PC-3 (cell line): ENCODE measurements around the gene OR2T10. TPM values are rescaled to one million over a fixed set of nuclear protein-coding genes. Genes with fewer than 3 reads are reported as not detected.
A peak's percentile ranks its signal among the peaks of the same experiment; 100 is the strongest.

Source experiments
- ATAC-seq: fragments of 200-7000 bp; cut with Tn5 transposase; 2 replicates; pipeline ENCODE4 v1.9.1; 2020; ENCODE audit warnings: mild to moderate bottlenecking, moderate library complexity
- BruUV-seq: library from RNA; stranded (reverse); fragments of 400-500 nt; replicated peaks from 2 replicates; lab custom pipeline; 2021; lab: Mats Ljungman, UMichigan
- CTCF ChIA-PET: fragments of 300-600 bp; sonication (Branson Sonifier 250); formaldehyde crosslinking; loops from one replicate; lab custom pipeline; 2022; ENCODE audit warnings: antibody characterized with exemption; lab: Charles Lee
- POLR2A ChIA-PET: fragments of 300-600 bp; sonication (Branson Sonifier 250); formaldehyde crosslinking; loops from one replicate; lab custom pipeline; 2022; ENCODE audit warnings: antibody characterized with exemption; ENCODE audit not compliant: unreplicated experiment; lab: Charles Lee
- DNase-seq: peaks from one replicate; pipeline ENCODE4 v3.0.0-alpha.2; 2015
- H2AFZ ChIP-seq: fragments of 300-600 bp; sonication (generic); 2 replicates; pipeline ENCODE4 v1.6.0; 2016; ENCODE audit warnings: antibody characterized with exemption, low read length
- H3F3A ChIP-seq: fragments of 300-600 bp; sonication (generic); one replicate; pipeline ENCODE4 v1.6.0; 2017; ENCODE audit warnings: antibody characterized with exemption, low read length, control low read depth, mild to moderate bottlenecking; ENCODE audit not compliant: unreplicated experiment
- H3K27ac ChIP-seq: fragments of 300-600 bp; sonication (generic); 2 replicates; pipeline ENCODE4 v1.5.1; 2016; ENCODE audit warnings: mild to moderate bottlenecking, low read length
- H3K27me3 ChIP-seq: fragments of 300-600 bp; sonication (generic); 2 replicates; pipeline ENCODE4 v1.6.1; 2016; ENCODE audit warnings: low read length, mixed read lengths
- H3K36me3 ChIP-seq: fragments of 300-600 bp; sonication (generic); 2 replicates; pipeline ENCODE4 v1.6.1; 2016; ENCODE audit warnings: low read depth, mixed run types, low read length, mixed read lengths
- H3K4me1 ChIP-seq: fragments of 300-600 bp; sonication (generic); 2 replicates; pipeline ENCODE4 v1.5.1; 2016; ENCODE audit warnings: low read length; ENCODE audit not compliant: insufficient read depth
- H3K4me2 ChIP-seq: fragments of 300-600 bp; sonication (generic); 2 replicates; pipeline ENCODE4 v1.6.0; 2016; ENCODE audit warnings: low read length
- H3K4me3 ChIP-seq: fragments of 300-600 bp; sonication (generic); 2 replicates; pipeline ENCODE4 v1.5.1; 2016; ENCODE audit warnings: mild to moderate bottlenecking, low read length, mixed read lengths
- H3K79me2 ChIP-seq: fragments of 300-600 bp; sonication (generic); 2 replicates; pipeline ENCODE4 v1.6.1; 2017; ENCODE audit warnings: low read length, mixed read lengths
- H3K9ac ChIP-seq: fragments of 300-600 bp; sonication (generic); 2 replicates; pipeline ENCODE4 v1.6.0; 2016; ENCODE audit warnings: mild to moderate bottlenecking, low read length
- H3K9me2 ChIP-seq: fragments of 300-600 bp; sonication (generic); replicated peaks from 2 replicates; pipeline ENCODE4 v1.6.1; 2016; ENCODE audit warnings: mixed run types, low read length, mixed read lengths
- H3K9me3 ChIP-seq: fragments of 300-600 bp; sonication (generic); 2 replicates; pipeline ENCODE4 v1.6.1; 2016; ENCODE audit warnings: low read length, mixed read lengths
- H4K20me1 ChIP-seq: fragments of 300-600 bp; sonication (generic); 2 replicates; pipeline ENCODE4 v1.6.1; 2016; ENCODE audit warnings: low read length, mixed read lengths
- EZH2 ChIP-seq: fragments of 300-600 bp; sonication (generic); IDR thresholded peaks from one replicate; pipeline ENCODE4 v1.6.1; 2017; ENCODE audit warnings: antibody characterized with exemption, mild to moderate bottlenecking, low read length; ENCODE audit not compliant: unreplicated experiment
- EZH2phosphoT487 ChIP-seq: fragments of 300-600 bp; sonication (generic); IDR thresholded peaks from 2 replicates; pipeline ENCODE4 v1.6.1; 2018; ENCODE audit warnings: mild to moderate bottlenecking, antibody characterized with exemption, low read length, borderline replicate concordance
- intact Hi-C: fragments of 100-400 bp; cut with micrococcal nuclease; formaldehyde crosslinking; loops from 2 replicates; pipeline ENCODE4 v1.9.0; 2023
- total RNA-seq: library from RNA; depleted of rRNA; stranded (reverse); fragments of >200 nt; gene quantifications from 2 replicates; pipeline ENCODE4 v1.2.3, GENCODE V29; 2014
- TF ChIP-seq, protein P1 (sequence below): fragments of 300-600 bp; sonication (generic); conservative IDR thresholded peaks from 2 replicates; pipeline ENCODE4 v1.5.1; 2017; ENCODE audit warnings: antibody characterized with exemption, low read depth, mild to moderate bottlenecking, low read length

The OR2T10 gene
- total RNA-seq, 1 experiment from 2014 or later: not detected

DNA sequence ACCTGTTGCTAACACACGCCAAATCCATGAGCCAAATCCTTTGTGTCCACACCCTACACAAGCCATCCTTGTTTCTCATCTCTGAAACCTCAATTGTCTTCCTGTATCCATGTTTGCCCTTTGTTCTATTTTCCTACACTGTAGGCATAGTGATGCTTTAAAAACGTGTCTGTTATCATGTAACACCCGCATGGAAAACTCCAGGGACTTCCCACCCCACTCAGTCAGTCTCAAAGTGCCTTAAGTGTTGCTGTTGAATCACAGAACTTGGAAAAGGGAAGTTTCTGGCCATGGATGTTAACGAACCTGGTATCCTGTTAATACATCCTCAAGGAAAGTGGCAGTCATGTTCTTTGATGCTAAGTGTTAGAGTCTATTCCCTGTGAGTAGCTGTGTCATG, 27.7 kb upstream of the OR2T10 start:
- no peak overlapping the region for H2AFZ ChIP-seq
- ChIA-PET POLR2A (no interaction called here), CTCF (no interaction called here)
- no peak overlapping the region for H3K4me3 ChIP-seq
- no peak overlapping the region for H3K9ac ChIP-seq
- no peaks in the 10 kb centered on the region for H3K4me1 ChIP-seq
- no peak overlapping the region for H3K27ac ChIP-seq
- BruUV-seq: no TSS peak
- no peak overlapping the region for H3K4me2 ChIP-seq
- 0 out of 2 replicates have a peak, but pooled peaks cover 12% of the 10 kb centered on the region for H3K27me3 ChIP-seq
- DNase-seq (no peak), ATAC-seq (no peak)
- intact Hi-C loops: no loop called here
- no peaks in the 10 kb centered on the region for H3K9me3 ChIP-seq
- TF ChIP-seq EZH2 (no peak), EZH2phosphoT487 (no peak)
- TF ChIP-seq, protein P1, sequence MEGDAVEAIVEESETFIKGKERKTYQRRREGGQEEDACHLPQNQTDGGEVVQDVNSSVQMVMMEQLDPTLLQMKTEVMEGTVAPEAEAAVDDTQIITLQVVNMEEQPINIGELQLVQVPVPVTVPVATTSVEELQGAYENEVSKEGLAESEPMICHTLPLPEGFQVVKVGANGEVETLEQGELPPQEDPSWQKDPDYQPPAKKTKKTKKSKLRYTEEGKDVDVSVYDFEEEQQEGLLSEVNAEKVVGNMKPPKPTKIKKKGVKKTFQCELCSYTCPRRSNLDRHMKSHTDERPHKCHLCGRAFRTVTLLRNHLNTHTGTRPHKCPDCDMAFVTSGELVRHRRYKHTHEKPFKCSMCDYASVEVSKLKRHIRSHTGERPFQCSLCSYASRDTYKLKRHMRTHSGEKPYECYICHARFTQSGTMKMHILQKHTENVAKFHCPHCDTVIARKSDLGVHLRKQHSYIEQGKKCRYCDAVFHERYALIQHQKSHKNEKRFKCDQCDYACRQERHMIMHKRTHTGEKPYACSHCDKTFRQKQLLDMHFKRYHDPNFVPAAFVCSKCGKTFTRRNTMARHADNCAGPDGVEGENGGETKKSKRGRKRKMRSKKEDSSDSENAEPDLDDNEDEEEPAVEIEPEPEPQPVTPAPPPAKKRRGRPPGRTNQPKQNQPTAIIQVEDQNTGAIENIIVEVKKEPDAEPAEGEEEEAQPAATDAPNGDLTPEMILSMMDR: no peak
- H3K36me3 ChIP-seq: no peaks in the 10 kb centered on the region
- no peaks in the 10 kb centered on the region for H3F3A ChIP-seq
- H3K79me2 ChIP-seq: no peaks in the 10 kb centered on the region
- no peaks in the 10 kb centered on the region for H3K9me2 ChIP-seq
- H4K20me1 ChIP-seq: no peaks in the 10 kb centered on the region

DNA sequence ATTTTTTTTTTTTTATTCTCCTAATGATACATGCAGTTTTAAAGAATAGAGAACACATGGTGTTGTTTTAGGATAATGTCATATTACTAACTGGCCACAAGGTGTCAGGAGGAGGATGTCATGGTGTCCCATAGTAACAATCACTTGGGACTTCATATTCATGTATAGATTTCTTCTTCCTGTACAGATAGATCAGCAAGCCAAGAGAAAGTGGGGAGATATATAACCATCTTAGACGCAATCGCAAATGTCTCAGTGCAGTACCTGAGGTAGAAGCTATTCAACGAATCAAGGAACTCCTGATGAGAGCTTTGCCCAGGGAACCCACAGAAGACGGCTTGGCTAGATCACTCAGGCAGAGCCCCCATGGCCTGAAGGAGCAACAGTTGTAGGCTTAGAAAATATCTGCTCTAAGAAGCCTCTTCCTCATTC, 25.1 kb upstream of the OR2T10 start:
- H3K9me2 ChIP-seq: no peaks in the 10 kb centered on the region
- no peaks in the 10 kb centered on the region for H3K36me3 ChIP-seq
- H3K9me3 ChIP-seq: no peaks in the 10 kb centered on the region
- H3K4me3 ChIP-seq: no peak overlapping the region
- intact Hi-C loops: loop anchor here (1.0 kb wide), 5 partner anchors 64 to 575 kb away; no protein-coding TSS in a partner anchor
- H3K4me1 ChIP-seq: no peaks in the 10 kb centered on the region
- no peaks in the 10 kb centered on the region for H3K79me2 ChIP-seq
- H3K27ac ChIP-seq: no peak overlapping the region
- ATAC-seq (peak; percentile 85), DNase-seq (peak; percentile 64)
- TF ChIP-seq EZH2: no peak
- TF ChIP-seq, protein P1: peak; percentile 77
- H2AFZ ChIP-seq: no peak overlapping the region
- ChIA-PET POLR2A (no interaction called here), CTCF (no interaction called here)
- BruUV-seq: no TSS peak
- H3K9ac ChIP-seq: no peak overlapping the region
- H3K4me2 ChIP-seq: no peak overlapping the region
- H4K20me1 ChIP-seq: no peaks in the 10 kb centered on the region
- H3F3A ChIP-seq: no peaks in the 10 kb centered on the region
- H3K27me3 ChIP-seq: 0 out of 2 replicates have a peak, but pooled peaks cover 12% of the 10 kb centered on the region

DNA sequence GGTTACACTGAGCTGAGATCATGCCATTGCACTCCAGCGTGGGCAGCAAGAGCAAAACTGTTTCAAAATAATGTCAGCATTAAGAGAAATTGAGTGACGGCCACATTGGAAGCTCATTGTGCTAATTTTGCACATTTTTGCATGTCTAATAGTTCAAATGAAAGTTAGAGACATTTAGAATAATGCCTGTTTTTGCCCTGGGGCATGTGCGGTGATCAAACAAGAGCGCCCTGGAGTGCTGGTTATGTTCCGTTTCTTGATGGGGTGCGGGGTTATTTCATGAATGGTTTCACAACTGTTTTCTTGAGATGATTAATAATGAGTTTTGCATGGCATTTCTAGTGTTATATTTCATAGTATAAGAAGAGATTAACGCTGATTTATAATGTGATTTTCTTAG, 24.3 kb upstream of the OR2T10 start:
- H3K27me3 ChIP-seq: 0 out of 2 replicates have a peak, but pooled peaks cover 12% of the 10 kb centered on the region
- no peaks in the 10 kb centered on the region for H3K36me3 ChIP-seq
- H3K4me1 ChIP-seq: no peaks in the 10 kb centered on the region
- ChIA-PET CTCF (no interaction called here), POLR2A (no interaction called here)
- TF ChIP-seq EZH2phosphoT487 (no peak), EZH2 (no peak)
- TF ChIP-seq, protein P1: no peak
- H2AFZ ChIP-seq: no peak overlapping the region
- H3K4me3 ChIP-seq: no peak overlapping the region
- H3K27ac ChIP-seq: no peak overlapping the region
- H3K9me3 ChIP-seq: no peaks in the 10 kb centered on the region
- no peaks in the 10 kb centered on the region for H3K9me2 ChIP-seq
- DNase-seq: no peak
- intact Hi-C loops: loop anchor here (1.0 kb wide), 5 partner anchors 65 to 574 kb away; no protein-coding TSS in a partner anchor
- no peaks in the 10 kb centered on the region for H3K79me2 ChIP-seq
- no peak overlapping the region for H3K9ac ChIP-seq
- H4K20me1 ChIP-seq: no peaks in the 10 kb centered on the region
- H3K4me2 ChIP-seq: no peak overlapping the region
- ATAC-seq: no peak
- no TSS peak for BruUV-seq
- H3F3A ChIP-seq: no peaks in the 10 kb centered on the region
